Stimulated activated CD8-positive, alpha-beta memory T cell treated with anti-CD3 and anti-CD28 coated beads, Interleukin-7, amount 100 ng/mL, for 48 hours (primary cell): ENCODE measurements around the gene PDE8A.
"Not testable (repeated sequence)": the region's sequence is repeated elsewhere in the genome, so short reads cannot be mapped to it uniquely, and the experiment has no call there.

Source experiments
- DNase-seq, 2 donors: peaks; one replicate each; pipeline ENCODE4 v3.0.0-alpha.2; 2020; ENCODE audit warnings: low read depth in 1 of 2; ENCODE audit errors: extremely low read depth in 1 of 2

The PDE8A gene

GRCh38 chr15:84960391-84961113 lies 21.1 kb upstream of the PDE8A start:
- DNase-seq, result no peak

- no peak for DNase-seq
Observed at GRCh38 chr15:84961114-84961452, 20.6 kb upstream of the PDE8A start.

- DNase-seq, result no peak
Observed at GRCh38 chr15:84961707-84962106, 19.9 kb upstream of the PDE8A start.

GRCh38 chr15:84962955-84963354 lies 18.7 kb upstream of the PDE8A start:
- DNase-seq, result no peak

GRCh38 chr15:84967380-84967779 lies 14.3 kb upstream of the PDE8A start:
- no peak for DNase-seq

- no peak for DNase-seq
Observed at GRCh38 chr15:84968301-84968700, 13.4 kb upstream of the PDE8A start.

GRCh38 chr15:84969257-84969656 lies 12.4 kb upstream of the PDE8A start:
- no peak for DNase-seq

- DNase-seq, result no peak
Observed at GRCh38 chr15:84970843-84971242, 10.8 kb upstream of the PDE8A start.

- DNase-seq, result no peak
Observed at GRCh38 chr15:84973492-84974460, 7.9 kb upstream of the PDE8A start.

- DNase-seq, result no peak
Observed at GRCh38 chr15:84975871-84976351, 5.7 kb upstream of the PDE8A start.

- no peak for DNase-seq
Observed at GRCh38 chr15:84976746-84977345, 4.8 kb upstream of the PDE8A start.

- no peak for DNase-seq
Observed at GRCh38 chr15:84979651-84980050, 2.0 kb upstream of the PDE8A start.

GRCh38 chr15:84980196-84981053 lies 1.2 kb upstream of the PDE8A start:
- peak; percentile 56 to 72 for DNase-seq

GRCh38 chr15:84981054-84981710 lies 474 bp upstream of the PDE8A start:
- DNase-seq, result peak; percentile 91 to 96

- DNase-seq, result peak; percentile 21 to 40
Observed at GRCh38 chr15:84982301-84982920, 755 bp downstream of the PDE8A start.

- DNase-seq, result no peak
Observed at GRCh38 chr15:84983294-84983693, 1.6 kb downstream of the PDE8A start.

GRCh38 chr15:84983711-84984110 lies 2.1 kb downstream of the PDE8A start:
- DNase-seq, result no peak

GRCh38 chr15:84985158-84985557 lies 3.5 kb downstream of the PDE8A start:
- no peak for DNase-seq

GRCh38 chr15:84987351-84987750 lies 5.7 kb downstream of the PDE8A start:
- DNase-seq, result not testable (repeated sequence)
